H54 (cell line): ENCODE data around the gene CWC22.
A peak's percentile ranks its signal among the peaks of the same experiment; 100 is the strongest.
"Not testable (repeated sequence)": the region's sequence is repeated elsewhere in the genome, so short reads cannot be mapped to it uniquely, and the experiment has no call there.

Experiments
- DNase-seq: peaks from one replicate; pipeline ENCODE4 v3.0.0; 2011; ENCODE audit warnings: low spot score, mixed read lengths; ENCODE audit not compliant: insufficient read length
- FAIRE-seq: peaks from 3 replicates; lab custom pipeline; 2011; peaks lifted over from hg19 to GRCh38; lab: Jason Lieb, UNC
- POLR2A ChIP-seq: IDR thresholded peaks from 2 replicates; pipeline ENCODE4 v1.6.1; 2011; ENCODE audit warnings: low read depth, mild to moderate bottlenecking, low read length

CWC22 gene

DNA sequence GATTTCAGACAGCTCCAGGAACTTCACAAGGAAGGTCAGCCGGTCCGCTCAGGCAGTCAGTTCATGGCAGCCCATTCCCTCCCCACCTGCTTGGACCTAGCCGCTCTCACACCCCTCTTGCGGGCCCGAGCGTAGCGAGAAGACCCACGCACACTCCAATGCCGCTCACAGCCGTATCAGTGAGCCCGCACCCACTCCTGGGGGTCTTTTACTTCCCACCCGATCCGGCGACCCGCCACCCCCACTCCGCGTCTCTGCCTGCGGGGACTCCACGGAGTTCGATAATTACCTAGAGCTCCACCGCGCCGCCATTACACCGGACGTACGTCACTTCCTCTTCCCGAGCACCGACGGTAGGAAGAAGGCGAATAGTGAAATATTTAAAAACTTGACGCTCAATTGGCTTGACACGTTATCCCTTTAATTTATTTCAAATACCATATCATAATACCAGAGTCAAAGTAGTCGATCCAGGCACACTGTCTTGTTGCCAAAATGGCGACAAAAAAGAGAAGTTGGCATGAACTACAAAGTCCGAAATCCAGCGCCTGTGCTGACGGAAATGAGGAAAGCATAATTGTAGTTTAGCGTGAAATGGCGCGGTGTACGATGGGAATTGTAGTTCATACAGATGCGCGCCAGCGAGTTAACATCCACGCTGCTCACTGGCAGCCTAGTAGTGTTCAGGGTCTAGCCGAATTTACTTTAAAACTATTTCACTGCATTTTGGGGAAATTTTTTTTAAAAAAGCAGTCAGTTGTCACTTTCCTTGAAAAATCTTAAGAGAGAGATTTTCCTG is at the start of gene CWC22:
CWC22 (minus strand) TSS at position 517 of the 799 bp plus-strand sequence. CDS start 13,956 bp downstream, outside the sequence.
- FAIRE-seq (peak; percentile 93), DNase-seq (peak; percentile 42)
- 0 out of 2 replicates have a peak, but pooled peaks have one; percentile 30 for TF ChIP-seq POLR2A

DNA sequence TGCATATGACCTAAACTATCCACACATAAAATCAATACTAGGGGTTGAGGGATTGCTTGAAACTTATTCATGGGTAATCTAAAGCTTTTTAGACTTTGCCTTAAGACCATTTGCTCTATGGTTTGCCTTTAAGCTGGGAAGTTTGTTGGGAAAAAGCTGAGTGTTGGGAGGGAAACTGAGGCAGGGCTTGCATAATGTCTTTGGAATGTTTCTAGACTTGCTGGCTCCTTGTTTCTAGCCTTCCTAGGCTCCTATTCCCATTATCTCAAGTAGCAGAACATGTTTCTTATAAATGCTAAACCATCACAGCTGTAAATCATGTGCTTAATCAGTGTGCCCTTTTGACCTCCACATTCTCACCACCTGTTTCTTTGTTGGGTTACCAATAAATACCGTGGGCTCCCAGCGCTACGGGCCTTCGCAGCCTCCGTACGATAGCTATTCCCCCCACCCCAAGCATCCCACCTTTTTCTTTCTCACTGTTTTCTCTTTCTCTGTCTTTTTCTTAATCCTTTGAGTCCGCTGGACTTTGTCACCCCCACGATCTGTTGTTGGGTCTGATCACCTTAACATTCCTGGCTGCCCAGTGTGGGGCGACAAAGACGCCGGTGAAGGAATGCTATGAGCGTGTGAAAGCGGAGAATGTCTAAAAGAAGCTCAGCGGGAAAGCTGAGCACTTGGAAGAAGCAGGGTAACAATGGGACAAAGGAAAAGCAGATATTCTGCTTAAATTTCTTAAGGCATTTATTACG is 49.4 kb upstream of the CWC22 start:
- FAIRE-seq (no peak), DNase-seq (no peak)
- no peak for TF ChIP-seq POLR2A

DNA sequence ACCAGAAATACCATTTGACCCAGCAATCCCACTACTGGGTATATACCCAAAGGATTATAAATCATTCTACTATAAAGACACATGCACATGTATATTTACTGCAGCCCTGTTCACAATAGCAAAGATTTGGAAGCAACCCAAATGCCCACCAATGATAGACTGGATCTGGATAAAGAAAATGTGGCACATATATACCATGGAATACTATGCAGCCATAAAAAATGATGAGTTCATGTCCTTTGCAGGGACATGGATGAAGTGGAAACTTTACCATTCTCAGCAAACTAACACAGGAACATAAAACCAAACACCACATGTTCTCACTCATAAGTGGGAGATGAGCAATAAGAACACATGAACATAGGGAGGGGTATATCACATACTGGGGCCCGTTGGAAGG is 47.5 kb upstream of the CWC22 start:
- not testable (repeated sequence) for FAIRE-seq, DNase-seq

DNA sequence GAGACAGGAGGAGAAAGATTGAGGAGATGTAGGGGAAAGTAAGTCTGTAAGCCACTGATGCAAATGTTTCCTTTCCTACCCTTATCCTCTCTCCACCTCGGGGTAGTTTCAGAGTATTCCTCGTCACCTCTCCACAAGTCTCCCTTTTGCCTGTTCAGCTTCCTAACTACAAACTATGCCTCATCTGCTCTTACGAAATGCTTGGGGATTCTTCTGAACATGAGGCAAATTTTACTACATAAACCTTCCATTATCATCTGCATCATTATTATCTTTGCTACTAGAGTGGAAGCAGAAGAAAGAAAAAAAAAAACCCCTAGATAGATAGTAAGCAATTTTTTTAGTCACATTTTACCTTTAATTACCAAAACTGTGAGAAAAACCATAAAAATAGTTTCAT is 43.1 kb upstream of the CWC22 start:
- DNase-seq, result no peak
- no peak for TF ChIP-seq POLR2A
- FAIRE-seq, result no peak

DNA sequence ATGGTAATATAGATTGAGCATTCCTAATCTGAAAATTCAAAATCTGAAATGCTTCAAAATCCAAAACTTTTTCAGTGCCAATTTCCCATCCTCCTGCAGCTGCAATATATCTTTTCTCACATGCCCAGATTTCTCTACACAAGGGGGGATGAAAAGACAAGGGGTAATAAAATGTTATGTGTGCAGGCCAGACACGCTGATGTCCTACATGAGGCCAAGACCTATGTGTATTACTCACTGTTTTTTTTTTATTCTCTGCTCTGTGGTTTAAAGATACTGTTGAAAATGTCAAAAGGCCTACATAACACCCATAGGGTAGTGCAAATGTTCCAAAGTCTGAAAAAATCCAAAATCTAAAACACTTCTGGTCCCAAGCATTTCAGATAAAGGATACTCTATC is 41.2 kb upstream of the CWC22 start:
- DNase-seq (no peak), FAIRE-seq (no peak)
- no peak for TF ChIP-seq POLR2A

DNA sequence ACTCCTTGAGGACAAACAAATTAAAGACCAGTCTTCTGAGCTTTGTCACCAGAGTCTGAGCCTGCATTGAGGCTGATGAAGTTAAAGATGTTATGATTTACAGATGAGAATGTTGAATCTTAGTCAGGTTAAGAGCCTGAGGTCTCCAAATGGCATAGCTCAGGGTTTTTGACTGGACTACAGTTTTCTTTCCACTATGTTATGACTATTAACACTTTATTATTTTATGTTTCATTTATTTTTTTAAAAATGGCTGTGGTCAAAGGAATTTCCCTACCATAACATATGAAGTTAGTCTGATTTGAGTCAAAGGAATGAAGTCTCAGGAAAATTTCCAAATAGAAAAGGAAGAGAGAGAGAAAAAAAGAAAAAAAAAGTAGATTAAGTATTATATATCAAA is 39.7 kb upstream of the CWC22 start:
- TF ChIP-seq POLR2A, result no peak
- DNase-seq, result no peak
- FAIRE-seq, result no peak

DNA sequence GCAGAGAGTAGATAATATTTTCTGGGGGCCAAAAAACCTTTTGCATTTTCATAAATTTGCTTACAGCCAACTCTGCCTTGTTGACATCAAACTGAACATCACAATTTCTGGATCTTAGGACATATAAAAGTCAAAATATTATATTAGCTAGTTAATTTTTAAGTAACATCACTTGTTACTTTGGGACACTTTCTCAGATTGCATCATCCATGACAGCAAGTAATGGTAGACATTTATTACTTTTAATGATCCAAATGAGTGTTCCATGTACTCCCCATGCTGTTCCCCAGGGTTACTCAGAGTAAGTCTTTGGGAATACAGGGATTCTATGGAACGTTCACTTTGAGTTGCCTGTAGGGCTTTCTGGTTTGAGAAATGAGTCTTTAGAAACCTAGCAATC is 39.1 kb upstream of the CWC22 start:
- FAIRE-seq, result no peak
- no peak for DNase-seq
- no peak for TF ChIP-seq POLR2A

DNA sequence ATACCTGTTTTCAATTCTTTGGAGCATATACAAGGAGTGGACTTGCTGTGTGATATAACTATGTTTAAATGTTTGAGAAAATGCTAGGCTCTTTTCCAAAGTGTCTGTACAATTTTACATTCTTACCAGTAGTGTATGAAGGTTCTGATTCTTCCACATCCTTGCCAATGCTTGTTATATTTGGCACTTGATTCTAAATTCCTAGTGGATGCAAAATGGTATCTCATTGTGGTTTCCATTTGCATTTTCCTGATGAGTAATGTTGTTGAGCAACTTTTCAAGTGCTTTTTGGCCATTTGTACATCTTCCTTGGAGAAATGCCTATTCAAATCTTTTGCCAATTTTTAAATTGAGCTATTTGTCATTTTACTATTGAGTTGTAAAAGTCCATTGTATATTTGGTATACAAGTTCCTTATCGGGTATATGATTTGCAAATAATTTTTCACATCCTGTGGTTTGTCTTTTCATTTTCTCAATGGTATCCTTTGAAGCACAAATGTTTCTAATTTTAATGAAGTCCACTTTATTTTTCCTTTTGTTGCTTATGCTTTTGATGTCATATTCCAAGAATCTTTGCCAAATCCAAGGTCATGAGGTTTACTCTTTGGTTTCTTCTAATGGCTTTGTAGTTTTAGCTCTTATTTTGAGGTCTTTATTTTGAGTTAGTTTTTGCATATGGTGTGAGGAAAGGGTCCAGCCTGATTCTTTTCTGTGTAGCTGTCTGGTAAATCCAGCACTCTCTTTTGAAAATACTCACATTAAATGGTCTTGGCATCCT is 33.2 kb upstream of the CWC22 start:
- DNase-seq (no peak), FAIRE-seq (peak; percentile 87)
- TF ChIP-seq POLR2A, result no peak

DNA sequence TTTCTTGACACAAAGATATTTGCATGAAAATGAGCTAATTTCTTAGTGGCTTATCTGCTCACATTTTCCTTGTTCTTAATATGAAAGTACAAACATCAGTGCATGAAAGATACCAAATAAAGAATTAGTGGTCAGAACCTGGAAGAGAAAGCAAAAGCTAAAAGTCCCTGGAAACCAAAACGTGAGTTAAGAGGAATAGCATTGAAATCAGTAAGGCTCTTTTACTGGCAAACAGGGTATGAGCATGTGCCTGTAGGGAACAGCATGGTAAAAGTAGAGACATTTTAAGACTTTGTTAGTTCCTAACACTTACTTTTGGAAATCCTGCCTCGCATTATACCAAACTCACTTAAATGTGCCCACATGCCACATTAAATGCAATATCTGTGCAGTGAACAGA is 31.9 kb upstream of the CWC22 start:
- TF ChIP-seq POLR2A, result no peak
- no peak for FAIRE-seq
- no peak for DNase-seq

DNA sequence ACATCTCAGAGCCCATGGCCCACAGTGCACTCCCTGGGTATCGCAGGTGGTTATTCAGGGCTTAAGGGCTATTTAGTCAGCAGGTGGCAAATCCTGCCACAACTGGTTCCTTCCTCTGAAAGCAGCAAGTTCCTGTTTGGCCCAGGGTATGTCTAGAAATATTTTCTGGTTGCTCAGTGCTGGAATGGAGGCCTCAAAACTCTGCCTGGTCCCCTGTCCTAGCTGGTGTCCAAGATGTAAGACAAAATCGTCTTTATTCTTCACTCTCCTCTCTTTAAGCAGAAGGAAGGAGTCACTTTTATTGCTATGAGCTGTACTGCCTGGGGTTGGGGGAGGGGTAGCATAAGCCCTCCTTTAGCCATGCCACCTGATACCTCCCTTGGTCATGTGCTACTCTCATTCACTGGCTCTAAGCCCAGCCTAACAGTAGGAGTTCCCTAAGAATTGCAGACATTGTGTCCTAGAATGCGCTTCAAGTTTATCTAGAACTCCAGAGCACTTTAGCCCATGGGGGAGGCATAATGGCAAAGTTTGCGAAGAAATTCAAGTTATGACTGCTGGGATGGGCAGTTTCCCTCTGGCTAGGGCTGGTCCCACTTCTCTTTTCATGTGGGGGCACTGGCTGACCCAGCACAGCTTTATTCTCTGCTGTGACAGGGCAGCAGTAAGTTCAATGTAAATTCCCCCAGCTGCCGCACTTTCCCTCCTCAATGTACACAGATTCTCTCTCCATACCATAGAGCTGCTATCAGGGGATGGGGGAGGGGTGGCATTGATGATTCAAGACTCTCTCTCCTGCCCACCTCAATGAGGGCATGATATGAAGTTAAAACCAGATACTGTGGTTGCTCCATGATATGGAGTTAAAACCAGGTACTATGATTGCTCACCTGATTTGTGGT is 27.1 kb upstream of the CWC22 start:
- TF ChIP-seq POLR2A, result no peak
- FAIRE-seq, result peak; percentile 80
- no peak for DNase-seq

DNA sequence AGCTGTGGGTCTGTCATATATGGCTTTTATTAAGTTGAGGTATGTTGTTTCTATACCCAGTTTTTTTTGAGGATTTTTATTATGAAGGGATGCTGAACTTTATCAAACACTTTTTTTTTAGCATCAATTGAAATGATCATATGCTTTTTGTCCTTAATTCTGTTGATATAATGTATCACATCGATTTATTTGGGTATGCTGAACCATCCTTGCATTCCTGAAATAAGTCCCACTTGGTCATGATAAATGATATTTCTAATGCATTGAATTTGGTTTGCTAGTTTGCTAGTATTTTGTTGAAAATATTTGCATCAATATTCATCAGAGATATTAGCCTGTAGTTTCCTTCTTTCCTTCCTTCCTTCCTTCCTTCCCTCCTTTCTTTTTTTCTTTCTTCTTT is 22.5 kb upstream of the CWC22 start:
- FAIRE-seq (no peak), DNase-seq (no peak)
- no peak for TF ChIP-seq POLR2A

DNA sequence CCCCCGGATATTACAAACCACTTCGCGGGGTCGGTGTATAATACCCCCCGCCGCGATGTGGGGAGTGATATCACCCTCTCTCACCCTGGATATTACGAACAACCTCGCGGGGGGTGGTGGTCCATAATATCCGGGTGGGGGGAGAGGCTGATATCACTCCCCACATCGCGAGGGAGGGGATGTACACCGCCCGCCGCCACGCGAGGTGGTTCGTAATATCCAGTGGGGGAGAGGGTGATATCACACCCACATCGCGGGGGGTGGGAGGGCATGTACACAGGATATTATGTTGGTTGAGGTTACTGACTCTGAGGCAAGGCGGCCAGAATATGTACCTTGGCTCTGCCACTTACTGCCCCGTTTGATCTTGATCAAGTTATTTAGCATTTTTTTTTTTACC is 14.8 kb upstream of the CWC22 start:
- TF ChIP-seq POLR2A, result no peak
- FAIRE-seq, result no peak
- DNase-seq, result no peak

DNA sequence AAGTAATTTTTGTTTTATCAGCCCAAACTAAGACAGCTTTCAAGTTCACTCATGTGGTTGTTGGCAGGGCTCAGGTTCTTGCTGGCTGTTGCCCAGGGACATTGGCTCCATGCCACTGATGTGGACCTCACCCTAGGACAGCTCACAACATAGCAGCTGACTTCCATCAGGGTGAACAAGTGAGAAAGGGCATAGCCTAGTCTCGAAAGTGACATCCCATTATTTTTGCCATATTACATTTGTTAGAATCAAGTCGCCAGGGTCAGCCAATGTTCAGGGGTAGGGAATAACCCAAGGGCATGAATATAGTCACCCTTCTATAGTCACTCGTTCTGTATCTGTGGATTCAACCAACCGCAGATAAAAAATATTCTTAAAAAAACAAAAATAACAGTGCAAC is 10.7 kb upstream of the CWC22 start:
- DNase-seq, result no peak
- TF ChIP-seq POLR2A, result no peak
- FAIRE-seq, result peak; percentile 30
